T-cell (primary cell): ENCODE results near the gene GPR183. TPM values are rescaled to one million over a fixed set of nuclear protein-coding genes. Genes with fewer than 3 reads are reported as not detected.

ENCODE experiments used
- ATAC-seq, 4 experiments: fragments of 200-7000 bp in 3 of 4; fragments of 150-1000 bp in 1 of 4; cut with Tn5 transposase; replicated peaks in 1 of 4; 1 replicate in 3 of 4; 2 replicates in 1 of 4; pipeline ENCODE4 v1.10.0; 2021; ENCODE audit warnings: moderate library complexity in 3 of 4, mild to moderate bottlenecking in 2 of 4, moderate number of reproducible peaks in 1 of 4
- CTCF ChIA-PET, 2 donors: fragments of 300-600 bp; sonication (Branson Sonifier 250); formaldehyde crosslinking; loops; one replicate each; lab custom pipeline; 2022; ENCODE audit warnings: antibody characterized with exemption in 2 of 2; lab: Charles Lee
- POLR2A ChIA-PET, 2 donors: fragments of 300-600 bp; sonication (Branson Sonifier 250); formaldehyde crosslinking; loops; one replicate each; lab custom pipeline; 2022; ENCODE audit warnings: antibody characterized with exemption in 2 of 2; lab: Charles Lee
- DNase-seq, 35 experiments: peaks; one replicate each; pipeline versions ENCODE4 v3.0.0 to v3.0.0-alpha.2; 2013 to 2023
- H3K27ac ChIP-seq: one replicate; pipeline ENCODE4 v1.5.1; 2013; ENCODE audit warnings: low read length
- H3K27me3 ChIP-seq, 2 experiments: replicated peaks in 1 of 2; 1 replicate in 1 of 2; 2 replicates in 1 of 2; pipeline versions ENCODE4 v1.6.1 to v1.7.0; 2013; ENCODE audit warnings: low read length in 1 of 2, mixed read lengths in 1 of 2; ENCODE audit not compliant: control insufficient read depth in 2 of 2, insufficient read depth in 2 of 2; ENCODE audit errors: extremely low read depth in 1 of 2
- H3K36me3 ChIP-seq, 2 donors: 1 replicate in 1 of 2; 2 replicates in 1 of 2; pipeline versions ENCODE4 v1.6.1 to v1.7.0; 2013; ENCODE audit warnings: low read length in 1 of 2; ENCODE audit not compliant: control insufficient read depth in 2 of 2, insufficient read depth in 1 of 2; ENCODE audit errors: extremely low read depth in 1 of 2
- H3K4me1 ChIP-seq, 2 experiments: 1 replicate in 1 of 2; 2 replicates in 1 of 2; pipeline versions ENCODE4 v1.6.1 to v1.7.0; 2013; ENCODE audit warnings: low read length in 2 of 2, mixed read lengths in 1 of 2; ENCODE audit not compliant: insufficient read depth in 2 of 2, control insufficient read depth in 1 of 2; ENCODE audit errors: extremely low read depth in 1 of 2
- H3K4me3 ChIP-seq, 2 donors: 1 replicate in 1 of 2; 2 replicates in 1 of 2; pipeline versions ENCODE4 v1.5.1 to v1.7.0; 2013; ENCODE audit warnings: mild to moderate bottlenecking in 2 of 2, low read length in 1 of 2, moderate library complexity in 1 of 2; ENCODE audit not compliant: control insufficient read depth in 1 of 2; ENCODE audit errors: extremely low read depth in 1 of 2
- H3K9me3 ChIP-seq: 2 replicates; pipeline ENCODE4 v1.7.0; 2013
- H3K27ac Mint-ChIP-seq, 2 donors: one replicate each; pipeline ENCODE4 v1.8.0; 2020 to 2021; ENCODE audit warnings: mild to moderate bottlenecking in 2 of 2, mixed read lengths in 2 of 2
- H3K27me3 Mint-ChIP-seq, 2 donors: one replicate each; pipeline ENCODE4 v1.8.0; 2021 to 2022; ENCODE audit warnings: mixed read lengths in 2 of 2
- H3K36me3 Mint-ChIP-seq: one replicate; pipeline ENCODE4 v1.8.0; 2021; ENCODE audit warnings: mixed read lengths
- H3K4me1 Mint-ChIP-seq, 3 donors: one replicate each; pipeline ENCODE4 v1.8.0; 2020 to 2022; ENCODE audit warnings: mixed read lengths in 3 of 3, mild to moderate bottlenecking in 1 of 3
- H3K4me3 Mint-ChIP-seq, 3 donors: one replicate each; pipeline ENCODE4 v1.8.0; 2020 to 2022; ENCODE audit warnings: mild to moderate bottlenecking in 3 of 3, mixed read lengths in 3 of 3, moderate library complexity in 3 of 3
- H3K9me3 Mint-ChIP-seq, 3 donors: one replicate each; pipeline ENCODE4 v1.8.0; 2020 to 2022; ENCODE audit warnings: mixed read lengths in 3 of 3
- WGBS: methylation state at CpG from one replicate; pipeline ENCODE4 v1.1.5; 2013; ENCODE audit warnings: missing lambda C conversion rate; ENCODE audit not compliant: insufficient coverage; 5-methylcytosine and 5-hydroxymethylcytosine counted together
- total RNA-seq, 35 experiments: library from RNA in 6 of 35; stranded (reverse) in 6 of 35; fragments of 120-200 nt in 1 of 35; gene quantifications; one replicate each; pipeline versions ENCODE4 v1.2.1 to v1.2.4 and lab custom pipeline; 2013 to 2026

Gene GPR183
- total RNA-seq, 5 donors from 2014 or later (not counting 1 experiment from before 2014, with no cell fraction given), result 69.9 to 152 (median 100) TPM

DNA sequence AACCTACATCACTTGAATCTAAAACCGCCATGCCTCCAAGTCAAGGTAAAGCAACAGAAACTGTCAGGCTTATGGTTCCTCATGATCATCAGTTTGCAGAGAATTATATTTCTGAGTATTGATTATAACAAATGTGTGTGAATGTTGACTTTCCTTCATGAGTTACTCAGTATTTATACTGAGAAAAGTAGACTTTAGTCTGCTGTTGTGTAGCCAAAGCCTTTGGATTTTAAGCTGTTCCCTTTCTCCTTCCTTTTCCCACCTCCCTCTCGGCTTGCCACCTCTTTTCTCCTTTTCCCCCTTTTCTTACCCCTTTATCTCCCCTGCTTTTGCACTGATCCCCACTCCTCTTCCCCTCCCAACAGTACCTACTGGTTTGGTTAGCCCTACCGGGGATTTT lies 28.4 kb downstream of the GPR183 start:
- ATAC-seq, result no peak
- Mint-ChIP-seq H3K27ac (peak overlapping the region; percentile 86 to 99), H3K4me1 (peaks cover 94 to 100% (median 96%) of the 10 kb centered on the region in 3 donors), H3K4me3 (peak overlapping the region in 1 of 3 donors; percentile 14), H3K27me3 (no peaks in the 10 kb centered on the region), H3K36me3 (peaks cover 39% of the 10 kb centered on the region), H3K9me3 (no peaks in the 10 kb centered on the region)
- POLR2A ChIA-PET, result interaction anchor here in 1 of 2 donors (0.5 kb wide), 1 partner anchor 107 kb away, joined by 3 read pairs; no protein-coding TSS in a partner anchor
- DNase-seq, result no peak
- Histone ChIP-seq H3K4me3 (no peak overlapping the region), H3K4me1 (peaks cover 56 to 77% of the 10 kb centered on the region in 2 experiments), H3K9me3 (no peaks in the 10 kb centered on the region), H3K27ac (no peak overlapping the region), H3K36me3 (peaks cover 0 to 8% of the 10 kb centered on the region in 2 donors), H3K27me3 (no peaks in the 10 kb centered on the region)
- no CpG with 5 or more reads among the region's 3 CpGs for WGBS
- CTCF ChIA-PET, result interaction anchor here in 1 of 2 donors (1.8 to 1.9 kb wide), 2 partner anchors 9 to 156 kb away, joined by 4 to 7 read pairs; no protein-coding TSS in a partner anchor

DNA sequence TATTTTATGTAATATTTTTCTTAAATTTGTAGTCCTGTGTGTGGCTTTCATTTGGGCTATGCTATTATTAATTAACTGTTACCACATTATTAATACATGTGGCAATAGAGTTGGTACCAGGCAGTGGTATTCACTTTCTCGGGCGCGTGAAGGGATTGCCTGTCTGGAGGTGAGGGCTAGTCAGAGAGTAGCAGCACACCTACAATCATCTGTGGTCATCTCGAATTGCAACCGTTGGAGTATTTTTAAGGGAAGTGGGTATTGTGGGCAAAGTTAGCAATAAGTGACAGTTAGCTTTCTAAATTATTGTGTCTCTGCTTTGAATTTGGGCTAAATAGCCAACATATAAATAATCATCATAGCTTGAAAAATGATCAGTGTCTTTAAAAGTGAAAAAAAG lies 29.0 kb downstream of the GPR183 start:
- Histone ChIP-seq H3K27ac (no peak overlapping the region), H3K4me3 (no peak overlapping the region), H3K36me3 (peaks cover 0 to 8% of the 10 kb centered on the region in 2 donors), H3K4me1 (peaks cover 52 to 76% of the 10 kb centered on the region in 2 experiments), H3K27me3 (no peaks in the 10 kb centered on the region), H3K9me3 (no peaks in the 10 kb centered on the region)
- no CpG with 5 or more reads among the region's 5 CpGs for WGBS
- Mint-ChIP-seq H3K36me3 (peaks cover 43% of the 10 kb centered on the region), H3K4me3 (no peak overlapping the region), H3K9me3 (no peaks in the 10 kb centered on the region), H3K27ac (peak overlapping the region; percentile 71 to 99), H3K4me1 (peaks cover 97 to 100% (median 98%) of the 10 kb centered on the region in 3 donors), H3K27me3 (no peaks in the 10 kb centered on the region)
- ChIA-PET CTCF (interaction anchor here (0.7 to 1.9 kb wide), 3 partner anchors 9 to 190 kb away, joined by 4 to 7 read pairs (median 4); no protein-coding TSS in a partner anchor), POLR2A (interaction anchor here (0.5 to 0.7 kb wide), 3 partner anchors 21 to 108 kb away, joined by 3 read pairs; no protein-coding TSS in a partner anchor)
- ATAC-seq (no peak), DNase-seq (no peak)

DNA sequence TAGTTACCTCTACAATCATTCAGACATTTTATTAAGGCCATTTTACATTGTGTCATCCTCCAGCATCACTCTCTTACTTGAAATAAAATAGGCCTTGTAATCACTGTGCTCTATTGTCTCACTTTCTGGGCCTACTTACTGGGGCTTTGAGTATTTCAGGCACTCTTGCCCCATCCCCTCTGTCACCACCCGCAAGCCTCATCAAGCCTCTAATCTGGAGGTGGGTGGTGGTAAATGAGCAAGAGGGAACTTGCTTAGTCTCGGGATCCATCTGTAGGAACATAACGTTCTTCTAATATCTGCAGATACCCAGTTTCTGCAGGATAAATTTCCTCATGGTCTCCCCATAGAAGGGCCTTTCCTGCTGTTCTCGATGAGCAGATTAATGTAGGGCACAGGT lies 29.6 kb downstream of the GPR183 start:
- CTCF ChIA-PET, result interaction anchor here (0.7 to 1.9 kb wide), 2 partner anchors 8 to 189 kb away, joined by 4 to 7 read pairs; no protein-coding TSS in a partner anchor
- Mint-ChIP-seq H3K4me1 (peaks cover 95 to 99% (median 97%) of the 10 kb centered on the region in 3 donors), H3K27ac (peak overlapping the region; percentile 6 to 99), H3K9me3 (peaks cover 0 to 3% (median 0%) of the 10 kb centered on the region in 3 donors), H3K36me3 (peaks cover 49% of the 10 kb centered on the region), H3K4me3 (peak overlapping the region in 1 of 3 donors; percentile 27), H3K27me3 (no peaks in the 10 kb centered on the region)
- Histone ChIP-seq H3K27me3 (no peaks in the 10 kb centered on the region), H3K4me1 (peaks cover 47 to 78% of the 10 kb centered on the region in 2 experiments), H3K36me3 (peaks cover 0 to 8% of the 10 kb centered on the region in 2 donors), H3K9me3 (no peaks in the 10 kb centered on the region), H3K4me3 (no peak overlapping the region), H3K27ac (no peak overlapping the region)
- no peak for ATAC-seq
- DNase-seq, result no peak
- WGBS, result 93% methylated on average over 2 of the region's 4 CpGs
- POLR2A ChIA-PET, result interaction anchor here in 1 of 2 donors (0.6 kb wide), 1 partner anchor 22 kb away, joined by 3 read pairs; no protein-coding TSS in a partner anchor

DNA sequence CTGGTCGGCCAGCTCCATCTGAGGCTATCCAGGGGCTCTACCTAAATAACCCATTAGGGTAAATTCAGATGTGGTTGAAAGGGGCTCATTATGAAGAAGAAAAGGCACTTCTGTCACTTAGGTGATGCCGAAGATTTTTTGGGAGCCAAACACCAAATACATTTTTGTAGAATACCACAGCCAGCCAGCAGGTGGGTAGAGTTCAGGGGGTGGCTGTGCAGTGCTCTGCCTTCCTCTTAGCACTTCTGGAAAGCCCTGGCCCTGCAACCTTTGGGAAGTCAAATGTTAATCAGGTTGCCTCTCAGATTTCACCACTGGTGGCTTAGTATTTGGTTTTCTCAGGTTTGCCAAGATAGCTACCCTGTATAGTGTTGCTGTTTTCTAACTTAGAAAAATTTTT lies 30.5 kb downstream of the GPR183 start:
- peaks cover 0 to 10% (median 0%) of the 10 kb centered on the region in 3 donors for H3K9me3 Mint-ChIP-seq
- H3K27ac Mint-ChIP-seq, result peak overlapping the region; percentile 76 to 89
- no peaks in the 10 kb centered on the region for H3K27me3 Mint-ChIP-seq
- Histone ChIP-seq H3K4me1 (peaks cover 39 to 79% of the 10 kb centered on the region in 2 experiments), H3K27me3 (no peaks in the 10 kb centered on the region), H3K4me3 (no peak overlapping the region), H3K9me3 (no peaks in the 10 kb centered on the region), H3K36me3 (peaks cover 0 to 8% of the 10 kb centered on the region in 2 donors), H3K27ac (peak overlapping the region; percentile 4)
- DNase-seq (no peak), ATAC-seq (no peak)
- ChIA-PET POLR2A (interaction anchor here (0.7 kb wide), 2 partner anchors 9 to 80 kb away, joined by 3 to 4 read pairs; no protein-coding TSS in a partner anchor), CTCF (interaction anchor here (0.5 to 4.8 kb wide), 3 partner anchors 11 to 159 kb away, joined by 4 to 37 read pairs (median 18); no protein-coding TSS in a partner anchor)
- WGBS, result no CpG with 5 or more reads among the region's 2 CpGs
- peaks cover 57% of the 10 kb centered on the region for H3K36me3 Mint-ChIP-seq
- H3K4me1 Mint-ChIP-seq, result peaks cover 94 to 96% (median 94%) of the 10 kb centered on the region in 3 donors
- H3K4me3 Mint-ChIP-seq, result peak overlapping the region in 1 of 3 donors; percentile 61

DNA sequence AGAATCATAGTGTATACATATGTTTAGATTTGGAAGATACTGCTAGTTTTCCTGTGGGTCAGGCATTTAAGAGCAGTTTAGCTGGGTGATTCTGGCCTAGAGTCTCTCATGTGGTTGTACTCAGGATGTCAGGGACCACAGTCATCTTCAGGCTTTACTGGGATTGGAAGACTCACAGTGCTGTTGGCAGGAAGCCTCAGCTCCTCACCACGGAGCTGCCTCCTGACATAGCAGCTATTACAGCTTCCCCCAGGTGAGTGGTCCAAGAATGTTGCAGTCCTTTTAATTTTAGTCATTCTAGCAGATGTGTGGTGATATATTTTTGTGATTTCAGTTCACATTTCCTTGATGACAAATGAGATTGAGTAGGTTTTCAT lies 32.1 kb downstream of the GPR183 start:
- CTCF ChIA-PET, result interaction anchor here (0.5 to 4.8 kb wide), 22 partner anchors 8 to 228 kb away, joined by 3 to 37 read pairs (median 5); no protein-coding TSS in a partner anchor
- Mint-ChIP-seq H3K27ac (peak overlapping the region; percentile 89 to 92), H3K4me3 (peak overlapping the region in 2 of 3 donors; percentile 22 to 61), H3K9me3 (peaks cover 0 to 10% (median 0%) of the 10 kb centered on the region in 3 donors), H3K4me1 (peaks cover 94 to 96% (median 94%) of the 10 kb centered on the region in 3 donors), H3K27me3 (no peaks in the 10 kb centered on the region), H3K36me3 (peaks cover 46% of the 10 kb centered on the region)
- DNase-seq, result peak in 24 of 35 experiments; percentile 11 to 69 (median 32)
- H3K4me1 ChIP-seq, result peaks cover 38 to 68% of the 10 kb centered on the region in 2 experiments
- peak; percentile 75 to 84 (median 82) for ATAC-seq
- no peaks in the 10 kb centered on the region for H3K27me3 ChIP-seq
- H3K4me3 ChIP-seq, result no peak overlapping the region
- POLR2A ChIA-PET, result interaction anchor here (0.7 to 1.2 kb wide), 8 partner anchors 9 to 332 kb away, joined by 3 to 8 read pairs (median 4); partner anchors contain the start of gene CLYBL (in 1 of the 2)
- WGBS, result no CpG with 5 or more reads among the region's 1 CpG
- no peaks in the 10 kb centered on the region for H3K9me3 ChIP-seq
- peak overlapping the region; percentile 87 for H3K27ac ChIP-seq
- H3K36me3 ChIP-seq, result peaks cover 0 to 8% of the 10 kb centered on the region in 2 donors

DNA sequence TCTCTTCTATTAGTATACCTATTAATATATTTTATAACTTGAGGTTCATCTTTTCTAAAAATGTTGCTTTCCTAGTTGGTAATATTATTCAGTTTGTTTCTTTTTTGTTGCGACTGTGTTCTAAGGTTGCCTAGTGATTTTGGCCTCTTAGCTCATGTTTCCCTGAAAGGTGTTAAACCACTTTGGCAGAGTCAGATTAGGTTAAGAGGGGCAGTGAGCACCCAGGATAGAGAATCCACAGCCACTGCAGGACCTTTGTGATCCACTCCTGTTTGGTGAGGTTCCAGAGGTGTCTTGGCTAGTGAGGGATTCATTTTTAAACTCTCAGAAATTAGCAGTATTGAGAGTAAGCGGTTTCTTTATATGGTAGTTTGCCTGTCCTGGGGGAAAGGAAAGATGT lies 34.1 kb downstream of the GPR183 start:
- ChIA-PET CTCF (interaction anchor here (0.6 to 11.0 kb wide), 18 partner anchors 9 to 249 kb away, joined by 3 to 107 read pairs (median 4); partner anchors contain the start of genes GPR18 (in 1 of the 2) and GPR183 (in 1 of the 2)), POLR2A (interaction anchor here (0.6 to 2.1 kb wide), 11 partner anchors 9 to 125 kb away, joined by 3 to 15 read pairs (median 4); no protein-coding TSS in a partner anchor)
- Histone ChIP-seq H3K36me3 (peaks cover 0 to 5% of the 10 kb centered on the region in 2 donors), H3K27me3 (no peaks in the 10 kb centered on the region), H3K4me1 (peaks cover 38 to 54% of the 10 kb centered on the region in 2 experiments), H3K4me3 (no peak overlapping the region), H3K9me3 (no peaks in the 10 kb centered on the region), H3K27ac (peak overlapping the region; percentile 87)
- Mint-ChIP-seq H3K4me3 (peak overlapping the region in 1 of 3 donors; percentile 49), H3K27ac (peak overlapping the region; percentile 77 to 95), H3K36me3 (peaks cover 34% of the 10 kb centered on the region), H3K9me3 (peaks cover 0 to 10% (median 0%) of the 10 kb centered on the region in 3 donors), H3K4me1 (peaks cover 82 to 86% (median 83%) of the 10 kb centered on the region in 3 donors), H3K27me3 (no peaks in the 10 kb centered on the region)
- 50% methylated on average over 1 of the region's 2 CpGs for WGBS
- DNase-seq (peak in 5 of 35 experiments; percentile 22 to 73 (median 27)), ATAC-seq (peak in 1 of 4 experiments; percentile 35)
